HG03175 (cell line): ENCODE measurements around the gene C11orf52.
A peak's percentile ranks its signal among the peaks of the same experiment; 100 is the strongest.
"Not testable (repeated sequence)": the region's sequence is repeated elsewhere in the genome, so short reads cannot be mapped to it uniquely, and the experiment has no call there.

ENCODE experiments used
- ATAC-seq: cut with Tn5 transposase; IDR thresholded peaks from one replicate; pipeline ENCODE4 v1.9.1; 2021; ENCODE audit warnings: mild to moderate bottlenecking, moderate library complexity; ENCODE audit not compliant: unreplicated experiment

Gene C11orf52

DNA sequence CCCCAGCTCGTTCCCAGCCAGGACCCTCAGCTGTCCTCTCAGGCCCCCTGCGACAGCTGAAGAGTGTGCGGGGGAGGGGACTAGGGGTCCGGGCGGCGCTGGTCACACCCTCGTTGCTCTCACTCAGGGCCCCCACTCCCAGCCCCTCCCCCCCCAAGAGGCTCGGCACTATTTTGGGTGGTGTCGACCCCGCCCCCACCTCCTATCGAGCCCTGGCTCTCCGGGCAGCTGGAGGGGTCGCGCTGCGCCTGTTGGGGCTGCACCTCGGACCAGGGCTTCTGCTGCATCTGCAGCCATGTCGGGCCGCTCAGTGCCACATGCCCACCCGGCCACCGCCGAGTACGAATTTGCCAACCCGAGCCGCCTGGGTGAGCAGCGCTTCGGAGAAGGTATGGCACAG lies 6.2 kb upstream of the C11orf52 start, which contains the start of gene HSPB2:
Gene HSPB2, plus strand, starts transcription at position 200 of the 400 bp plus-strand sequence. Its CDS starts 96 bp downstream, at position 296.
- no peak for ATAC-seq

DNA sequence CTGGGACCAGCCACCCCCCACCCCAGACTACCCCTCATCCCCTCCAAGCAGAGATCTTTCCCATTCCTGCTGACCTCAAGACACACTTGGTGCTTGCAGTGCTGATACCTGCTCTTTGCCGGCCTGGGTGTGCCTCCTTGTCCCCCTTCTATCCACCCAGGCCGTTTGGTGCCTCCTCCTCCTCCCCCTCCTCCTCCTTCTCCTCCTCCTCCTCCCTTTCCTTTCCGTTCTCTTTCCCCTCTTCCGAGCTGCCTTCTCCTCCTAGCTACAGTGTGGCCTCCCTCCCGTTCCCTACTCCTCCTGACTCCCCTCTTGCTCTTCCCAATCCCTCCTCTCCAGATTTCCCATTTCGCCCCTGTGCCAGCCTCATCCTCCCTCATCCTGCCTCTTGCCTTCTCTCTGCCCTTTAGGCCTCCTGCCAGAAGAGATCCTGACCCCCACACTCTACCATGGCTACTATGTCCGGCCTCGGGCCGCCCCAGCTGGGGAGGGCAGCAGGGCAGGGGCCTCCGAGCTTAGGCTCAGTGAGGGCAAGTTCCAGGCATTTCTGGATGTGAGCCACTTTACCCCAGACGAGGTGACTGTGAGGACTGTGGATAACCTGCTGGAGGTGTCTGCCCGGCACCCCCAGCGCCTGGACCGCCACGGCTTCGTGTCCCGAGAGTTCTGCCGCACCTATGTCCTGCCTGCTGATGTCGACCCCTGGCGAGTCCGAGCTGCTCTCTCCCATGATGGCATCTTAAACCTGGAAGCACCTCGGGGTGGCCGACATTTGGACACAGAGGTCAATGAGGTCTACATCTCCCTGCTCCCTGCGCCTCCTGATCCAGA lies 5.5 kb upstream of the C11orf52 start:
- ATAC-seq = no peak

DNA sequence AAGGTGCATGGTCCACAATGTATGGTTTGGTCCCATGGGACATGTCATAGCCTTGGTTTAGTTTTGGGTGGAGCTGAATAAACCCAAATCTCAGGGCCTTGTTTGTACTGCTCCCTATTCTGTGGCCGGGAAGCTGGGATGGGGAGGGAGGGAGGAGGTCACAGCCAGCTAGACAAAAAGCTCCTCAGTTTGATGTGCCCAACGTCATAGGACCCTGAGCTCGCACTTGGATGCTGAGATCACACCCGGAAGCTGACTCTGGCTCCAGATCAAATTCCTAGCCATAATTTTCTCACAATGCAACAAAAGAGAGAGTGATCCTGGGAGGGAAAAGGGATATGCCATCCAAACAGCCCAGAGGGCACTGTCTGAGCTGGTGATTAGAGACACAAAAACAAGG lies 4.7 kb upstream of the C11orf52 start:
- ATAC-seq = no peak

DNA sequence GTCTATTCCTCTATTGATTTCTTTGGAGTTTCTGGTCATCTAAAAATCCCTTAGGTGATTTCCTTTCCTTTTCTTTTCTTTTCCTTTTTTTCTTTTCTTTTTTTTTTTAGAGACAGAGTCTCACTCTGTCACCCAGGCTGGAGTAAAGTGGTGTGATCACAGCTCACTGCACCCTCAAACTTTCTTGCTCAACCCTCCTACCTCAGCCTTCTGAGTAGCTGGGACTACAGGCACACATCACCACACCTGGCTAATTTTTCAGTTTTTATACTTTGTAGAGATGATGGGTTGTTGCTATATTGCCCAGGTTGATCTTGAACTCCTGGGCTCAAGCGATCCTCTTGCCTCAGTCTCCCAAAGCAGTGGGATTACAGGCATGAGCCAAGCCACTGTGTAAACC lies 1.9 kb upstream of the C11orf52 start:
- no peak for ATAC-seq

DNA sequence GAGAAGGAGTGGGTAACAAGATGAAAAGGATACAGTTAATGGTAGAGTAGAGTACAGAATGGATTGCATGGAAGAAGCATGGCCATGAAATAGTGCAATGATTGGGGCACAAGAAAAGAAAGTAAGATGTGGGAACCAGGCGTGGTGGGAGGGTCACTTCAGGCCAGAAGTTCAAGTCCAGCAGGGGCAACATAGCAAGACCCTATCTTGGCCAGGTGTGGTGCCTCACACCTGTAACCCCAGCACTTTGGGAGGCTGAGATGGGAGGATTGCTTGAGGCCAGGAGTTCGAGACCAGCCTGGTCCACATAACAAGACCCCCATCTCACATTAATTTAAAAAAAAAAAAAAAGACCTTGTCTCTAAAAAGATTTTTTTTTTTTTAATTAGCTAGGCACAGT lies 1.4 kb upstream of the C11orf52 start:
- no peak for ATAC-seq

DNA sequence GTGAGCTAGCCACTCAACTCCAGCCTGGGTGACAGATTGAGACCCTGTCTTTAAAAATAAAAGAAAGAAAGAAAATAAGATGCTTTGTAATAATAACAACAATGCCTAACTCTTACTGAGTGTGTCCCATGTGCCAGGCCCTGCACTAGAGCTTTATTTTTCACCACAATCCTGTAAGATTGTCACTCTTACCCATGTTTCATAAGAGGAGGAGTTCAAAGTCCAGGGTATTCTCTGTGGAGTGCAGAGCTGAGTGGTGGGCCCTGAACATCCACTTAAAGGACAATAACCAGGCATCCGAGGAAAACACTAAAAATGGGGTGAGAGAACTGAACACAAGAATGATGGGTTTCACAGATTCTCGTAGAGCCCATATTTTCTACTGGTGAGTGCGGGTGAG lies 925 bp upstream of the C11orf52 start:
- no peak for ATAC-seq

DNA sequence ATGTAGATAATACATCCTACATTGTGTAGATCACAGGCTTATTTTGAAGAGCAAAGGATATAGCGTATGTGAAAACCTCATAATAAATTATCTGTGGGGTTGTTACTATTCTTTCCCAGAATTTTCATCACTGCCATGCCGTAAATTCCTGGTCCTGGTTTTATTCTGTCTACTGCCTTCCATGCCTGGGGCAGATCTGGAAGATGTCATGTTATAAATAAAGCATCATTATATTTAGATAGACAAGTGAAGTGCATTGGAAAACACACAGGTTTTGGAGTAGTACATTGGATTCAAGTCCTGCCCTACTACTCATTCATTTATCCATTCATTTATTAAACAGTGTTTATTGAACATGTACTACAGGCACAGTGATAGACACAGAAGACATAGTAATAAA lies 2.2 kb downstream of the C11orf52 start:
- no peak for ATAC-seq

DNA sequence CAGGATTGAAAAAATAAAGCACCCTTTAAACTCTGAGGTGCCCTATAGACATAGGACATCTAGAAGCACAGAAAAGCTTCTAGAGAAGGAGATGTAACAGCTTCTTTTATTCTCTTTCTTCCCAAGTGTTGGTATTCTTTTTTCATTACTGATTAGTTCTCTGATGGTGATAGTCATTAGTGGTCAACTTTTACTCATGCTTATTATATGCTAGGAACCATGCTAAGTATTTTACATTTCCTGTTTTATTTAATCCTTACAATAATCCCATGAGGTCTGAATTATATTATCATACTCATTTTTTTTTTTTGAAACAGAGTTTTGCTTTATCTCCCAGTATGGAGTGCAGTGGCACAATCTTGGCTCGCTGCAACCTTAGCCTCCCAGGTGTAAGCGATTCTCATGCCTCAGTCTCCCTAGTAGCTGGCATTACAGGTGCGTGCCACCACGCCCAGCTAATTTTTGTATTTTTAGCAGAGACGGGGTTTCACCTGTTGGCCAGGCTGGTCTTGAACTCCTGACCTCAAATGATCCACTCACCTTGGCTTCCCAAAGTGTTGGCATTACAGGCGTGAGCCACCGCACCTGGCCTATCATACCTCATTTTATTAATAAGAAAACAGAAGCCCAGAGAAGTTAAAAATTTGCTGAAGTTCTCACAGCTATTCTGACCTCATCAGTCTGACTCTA lies 3.0 kb downstream of the C11orf52 start:
- no peak for ATAC-seq

DNA sequence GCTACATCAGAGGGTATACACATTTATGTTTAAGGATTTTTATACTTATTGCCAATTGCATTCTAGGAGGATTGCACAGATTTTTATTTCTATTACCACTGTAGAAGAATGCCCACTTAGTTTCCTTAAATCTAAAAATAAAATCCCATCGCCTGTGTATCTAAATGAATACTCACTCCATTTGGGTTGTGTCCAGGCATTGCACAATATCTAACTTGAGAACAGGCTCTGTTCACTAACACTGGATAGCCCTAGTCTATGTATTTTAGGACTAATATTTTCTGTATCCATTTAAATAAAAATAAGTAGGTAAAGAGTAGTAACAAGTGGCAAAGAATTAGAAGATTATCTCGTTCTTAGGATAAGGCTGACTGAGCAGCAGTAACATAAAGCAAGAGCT lies 4.1 kb downstream of the C11orf52 start:
- ATAC-seq = no peak

DNA sequence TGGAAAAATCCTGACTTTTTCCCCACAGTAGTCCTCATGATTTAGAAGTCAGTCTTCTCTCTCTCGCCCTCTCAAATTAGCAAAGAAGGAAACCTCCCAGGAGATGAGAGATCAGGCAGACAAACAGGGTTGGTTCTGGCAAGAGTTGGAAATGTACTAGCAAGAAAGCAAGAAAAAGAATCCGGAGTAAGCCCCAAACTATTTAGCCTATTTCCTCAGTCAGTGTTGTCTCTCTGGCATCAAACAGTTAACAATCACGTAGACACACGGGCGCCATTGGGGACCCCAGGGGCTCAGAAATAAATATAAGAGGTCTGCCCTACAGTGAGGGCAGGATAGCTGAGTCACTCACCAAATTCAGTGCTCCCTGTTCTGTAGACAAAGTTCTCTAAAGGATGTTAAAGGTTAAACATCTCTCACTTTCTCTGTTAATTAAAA lies 4.7 kb downstream of the C11orf52 start:
- no peak for ATAC-seq

DNA sequence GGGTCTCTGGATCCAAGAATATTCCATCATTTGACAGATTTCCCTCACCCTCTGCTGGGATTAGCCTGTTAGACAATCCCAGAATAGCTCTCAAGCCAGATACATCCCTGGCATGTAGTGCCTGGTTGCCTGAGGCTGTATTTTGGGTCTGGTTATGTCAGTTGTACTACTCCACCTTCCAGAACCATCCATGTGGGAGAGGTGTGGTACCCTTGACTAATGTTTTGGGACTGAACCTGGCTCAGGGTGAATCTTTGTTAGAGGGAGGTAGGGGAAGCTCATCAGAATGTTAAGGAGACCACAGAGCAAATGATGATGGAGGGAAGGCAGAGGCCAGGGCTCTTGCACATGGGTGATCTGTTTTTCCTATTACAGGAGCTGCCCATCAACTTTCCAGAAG lies 5.2 kb downstream of the C11orf52 start:
- no peak for ATAC-seq

DNA sequence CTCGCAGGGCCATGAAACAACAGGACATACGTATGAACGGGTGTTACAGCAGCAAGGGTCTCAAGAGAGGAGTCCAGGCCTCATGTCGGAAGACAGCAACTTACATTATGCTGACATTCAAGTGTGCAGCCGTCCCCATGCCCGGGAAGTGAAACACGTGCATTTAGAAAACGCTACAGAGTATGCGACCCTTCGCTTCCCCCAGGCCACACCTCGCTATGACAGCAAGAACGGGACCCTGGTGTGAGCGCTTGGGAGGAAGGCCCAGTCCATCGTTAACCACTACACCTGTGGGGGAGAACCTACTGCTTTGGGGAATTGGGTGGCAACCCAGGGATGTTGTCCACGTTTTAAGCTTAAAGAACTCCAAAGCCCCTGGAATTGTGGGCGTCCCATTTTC lies 7.2 kb downstream of the C11orf52 start:
- no peak for ATAC-seq

DNA sequence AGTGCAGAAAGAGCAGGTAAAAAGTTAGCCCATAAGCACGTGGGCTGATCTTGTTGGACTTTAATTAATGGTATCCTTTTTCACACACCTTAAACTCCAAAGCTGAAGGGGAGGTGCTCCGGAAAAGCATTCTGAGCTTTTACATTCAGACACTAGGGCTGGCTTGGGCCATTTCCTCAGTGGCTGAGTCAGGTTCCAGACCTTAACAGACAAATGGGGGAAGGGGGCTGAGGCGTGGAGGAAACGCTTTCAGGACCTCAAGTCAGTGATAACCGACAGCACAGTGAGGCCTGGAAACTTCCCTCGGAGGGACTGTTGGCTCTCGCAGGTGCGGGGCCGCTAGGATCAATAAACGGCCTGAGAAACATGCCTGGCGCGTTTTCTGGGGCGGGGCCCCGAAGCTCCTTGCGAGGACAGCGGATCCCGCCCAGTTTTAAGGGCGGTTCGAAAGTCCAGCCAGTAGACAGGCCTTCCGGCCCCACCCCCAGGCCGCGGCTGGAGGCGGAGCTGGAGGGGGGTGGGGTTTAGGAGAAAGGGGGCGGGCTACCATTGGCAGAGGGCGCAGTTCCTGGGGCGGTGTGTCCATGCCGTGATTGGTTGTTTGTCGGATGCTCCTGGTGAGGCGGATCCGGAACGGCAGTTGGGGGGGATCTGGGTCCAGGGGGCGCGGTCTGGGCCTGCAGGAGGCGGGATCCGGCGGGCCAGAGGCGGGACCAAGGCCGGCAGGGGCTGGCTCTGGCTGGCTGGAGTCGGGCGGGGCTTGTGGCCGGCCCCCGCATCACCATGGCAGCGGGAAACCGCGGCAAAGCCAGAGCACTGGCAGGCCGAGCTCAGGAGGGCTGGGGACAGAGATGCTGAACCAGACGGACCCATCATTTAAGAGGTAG lies 8.0 kb downstream of the C11orf52 start:
- peak; percentile 92 for ATAC-seq

DNA sequence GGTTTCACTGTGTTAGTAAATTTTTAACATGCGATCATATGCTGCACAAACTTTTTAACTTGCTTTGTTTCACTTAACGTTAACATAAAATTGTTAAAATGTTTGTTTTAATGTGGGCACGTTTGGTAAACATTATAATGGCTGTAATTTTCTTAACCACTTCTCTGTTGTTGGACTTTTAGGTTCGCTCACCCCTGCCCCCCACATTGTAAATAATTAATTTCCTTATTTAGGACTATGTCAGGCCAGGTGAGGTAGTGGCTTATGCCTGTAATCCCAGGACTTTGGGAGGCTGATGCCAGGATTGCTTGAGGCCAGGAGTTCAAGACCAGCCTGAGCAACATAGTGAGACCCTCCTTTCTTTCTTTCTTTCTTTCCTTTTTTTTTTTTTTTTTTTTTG lies 11.8 kb downstream of the C11orf52 start:
- ATAC-seq = no peak

DNA sequence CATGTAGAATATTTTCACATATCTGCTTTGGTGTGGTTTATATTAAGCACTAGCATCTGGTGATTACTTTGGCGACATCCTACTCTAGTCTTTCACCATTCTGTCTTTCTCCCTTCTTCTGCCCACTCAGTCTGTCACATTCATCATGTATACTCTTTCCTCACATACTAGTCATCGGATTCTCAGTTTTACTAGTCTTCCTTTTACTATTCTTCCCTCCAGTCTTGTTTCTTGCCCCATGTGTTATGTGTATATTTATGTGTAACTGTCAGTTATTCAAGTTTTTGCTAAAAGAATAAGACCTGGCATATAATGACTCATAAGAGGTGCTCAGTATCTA lies 13.9 kb downstream of the C11orf52 start:
- ATAC-seq = no peak

DNA sequence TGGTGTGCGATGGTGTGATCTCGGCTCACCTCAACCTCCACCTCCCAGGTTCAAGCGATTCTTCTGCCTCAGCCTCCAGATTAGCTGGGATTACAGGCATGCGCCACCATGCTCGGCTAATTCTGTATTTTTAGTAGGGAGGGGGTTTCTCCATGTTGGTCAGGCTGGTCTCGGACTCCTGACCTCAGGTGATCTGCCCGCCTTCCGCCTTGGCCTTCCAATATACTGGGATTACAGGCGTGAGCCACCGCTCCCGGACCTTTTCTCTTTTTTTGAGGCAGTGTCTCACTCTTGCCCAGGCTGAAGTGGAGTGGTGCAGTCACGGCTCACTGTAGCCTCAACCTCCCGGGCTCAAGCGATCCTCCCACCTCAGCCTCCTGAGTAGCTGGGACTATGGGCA lies 14.5 kb downstream of the C11orf52 start:
- not testable (repeated sequence) for ATAC-seq

DNA sequence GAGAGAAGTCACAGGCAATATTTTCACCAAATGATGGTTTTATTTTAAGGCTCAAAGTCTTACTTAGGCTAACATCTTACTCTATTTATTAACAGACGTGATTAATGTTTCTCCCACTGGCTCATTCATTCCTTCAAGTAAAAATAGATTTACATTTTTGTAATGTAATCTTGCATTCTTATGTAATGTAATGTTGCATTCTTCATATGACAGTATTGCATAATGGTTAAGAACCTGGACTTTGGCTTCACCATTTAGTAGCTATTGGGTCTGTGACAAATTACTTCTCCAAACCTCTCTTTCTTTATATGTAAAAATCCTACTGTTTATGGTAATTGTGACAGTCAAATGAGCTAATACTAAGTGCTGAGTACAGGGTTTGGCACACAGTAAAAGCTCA lies 15.2 kb downstream of the C11orf52 start:
- no peak for ATAC-seq

DNA sequence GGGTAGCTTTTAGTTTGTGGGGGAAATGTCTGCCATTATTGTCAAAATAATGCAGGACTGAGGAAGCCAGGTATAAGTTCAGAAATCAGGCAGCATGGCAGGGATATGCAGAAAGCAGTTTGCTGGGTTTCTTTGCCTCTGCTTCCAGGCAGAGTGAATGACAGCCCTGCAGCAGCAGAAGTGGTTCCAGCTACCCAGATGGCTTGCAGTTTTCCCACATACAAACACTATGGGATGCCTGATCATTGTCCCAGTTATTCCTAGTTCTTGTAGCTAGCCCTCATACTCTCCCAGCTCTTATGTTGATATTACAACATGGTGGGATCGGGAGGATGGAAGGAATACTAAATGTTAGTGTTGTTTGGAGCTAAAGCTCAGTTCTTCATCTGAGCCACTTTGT lies 15.6 kb downstream of the C11orf52 start:
- ATAC-seq = no peak

DNA sequence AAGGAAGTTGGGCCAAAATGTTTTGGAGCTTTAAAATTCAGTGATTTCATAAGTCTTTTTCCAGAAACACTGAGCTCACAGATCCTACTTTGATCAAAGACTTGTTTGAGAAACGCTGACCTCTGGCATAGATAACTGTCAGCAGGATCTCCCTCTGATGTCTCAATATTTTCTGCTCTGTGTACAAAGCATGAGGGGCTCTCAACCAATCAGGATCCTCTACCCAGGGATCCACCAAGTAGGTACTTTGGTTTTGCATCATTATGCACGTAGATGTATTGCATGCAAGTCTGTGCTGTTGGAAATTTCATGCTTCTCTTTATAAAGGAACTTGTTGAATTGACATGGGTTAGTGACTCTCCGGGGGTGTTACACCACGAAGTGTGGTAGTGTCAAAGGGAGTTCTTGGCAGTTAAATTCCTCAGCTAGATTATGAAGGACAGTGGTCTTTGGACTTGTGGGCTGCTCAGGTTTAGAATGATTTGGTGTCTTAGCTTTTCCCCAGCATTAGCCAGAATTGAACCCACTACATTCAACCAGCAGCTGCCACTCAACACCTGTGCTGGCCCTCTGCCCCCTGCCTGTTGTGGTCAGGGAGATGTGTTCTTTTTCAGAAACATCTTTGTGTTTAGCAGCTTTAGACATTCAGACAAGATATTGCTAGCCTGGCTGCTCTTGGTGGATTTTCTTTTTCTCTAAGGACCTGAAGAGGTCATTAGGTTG lies 16.8 kb downstream of the C11orf52 start:
- no peak for ATAC-seq

DNA sequence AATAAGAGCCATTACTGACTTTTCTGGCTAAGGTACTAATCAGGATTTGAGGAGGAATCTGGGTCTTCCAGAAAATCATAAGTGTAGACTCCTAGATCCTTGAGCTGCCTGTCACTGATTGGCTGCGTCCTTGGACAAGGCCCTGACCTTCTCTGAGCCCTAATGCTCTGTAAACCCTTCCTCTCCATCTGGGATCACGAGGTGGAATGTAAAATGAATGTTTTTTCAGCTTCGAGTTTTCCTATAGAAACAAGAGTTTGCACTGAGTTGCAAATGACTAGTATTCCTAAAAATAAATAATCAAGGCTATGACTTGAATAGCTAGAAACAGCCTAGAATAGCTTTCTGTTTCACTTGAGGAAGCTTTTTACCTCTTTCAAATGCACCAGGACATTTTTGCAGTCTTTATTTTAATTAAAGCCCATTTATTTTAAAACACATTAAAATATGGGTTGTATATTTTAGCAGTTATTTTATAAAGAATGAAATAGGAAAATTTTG lies 17.4 kb downstream of the C11orf52 start:
- no peak for ATAC-seq

DNA sequence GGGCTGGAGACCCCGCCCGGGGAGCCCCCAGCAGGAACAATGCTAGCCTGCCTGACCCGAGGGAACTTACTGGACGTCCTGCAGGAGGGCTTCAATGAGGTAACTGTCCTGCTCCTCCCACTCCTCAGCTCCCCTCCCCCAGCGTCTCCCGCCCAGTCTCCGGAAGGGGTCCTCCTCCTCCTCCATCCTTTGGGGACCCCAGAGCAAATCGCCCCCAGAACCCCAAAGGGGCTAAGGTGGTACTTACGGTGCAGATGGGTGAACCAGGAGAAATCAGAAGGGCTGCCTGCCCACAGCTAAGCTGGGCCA lies 18.7 kb downstream of the C11orf52 start:
- no peak for ATAC-seq
